ENCODE measurements around the gene SMC3.

DNA sequence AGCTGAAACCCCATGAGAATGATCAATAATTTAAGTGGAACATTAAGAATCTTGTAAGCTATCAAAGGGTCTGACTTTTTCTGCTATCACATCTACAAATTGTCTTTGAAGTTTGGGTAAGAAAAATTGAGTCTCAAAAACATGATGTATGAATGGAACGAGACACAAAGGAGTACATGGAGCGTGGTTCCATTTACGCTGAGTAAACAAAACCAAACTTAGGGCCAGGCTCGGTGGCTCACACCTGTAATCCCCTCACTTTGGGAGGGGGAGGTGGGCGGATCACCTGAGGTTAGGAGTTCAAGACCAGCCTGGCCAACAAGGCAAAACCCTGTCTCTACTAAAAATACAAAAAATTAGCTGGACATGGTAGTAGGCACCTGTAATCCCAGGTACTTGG lies 24.3 kb downstream of the SMC3 start:
- TF ChIP-seq, protein P1, sequence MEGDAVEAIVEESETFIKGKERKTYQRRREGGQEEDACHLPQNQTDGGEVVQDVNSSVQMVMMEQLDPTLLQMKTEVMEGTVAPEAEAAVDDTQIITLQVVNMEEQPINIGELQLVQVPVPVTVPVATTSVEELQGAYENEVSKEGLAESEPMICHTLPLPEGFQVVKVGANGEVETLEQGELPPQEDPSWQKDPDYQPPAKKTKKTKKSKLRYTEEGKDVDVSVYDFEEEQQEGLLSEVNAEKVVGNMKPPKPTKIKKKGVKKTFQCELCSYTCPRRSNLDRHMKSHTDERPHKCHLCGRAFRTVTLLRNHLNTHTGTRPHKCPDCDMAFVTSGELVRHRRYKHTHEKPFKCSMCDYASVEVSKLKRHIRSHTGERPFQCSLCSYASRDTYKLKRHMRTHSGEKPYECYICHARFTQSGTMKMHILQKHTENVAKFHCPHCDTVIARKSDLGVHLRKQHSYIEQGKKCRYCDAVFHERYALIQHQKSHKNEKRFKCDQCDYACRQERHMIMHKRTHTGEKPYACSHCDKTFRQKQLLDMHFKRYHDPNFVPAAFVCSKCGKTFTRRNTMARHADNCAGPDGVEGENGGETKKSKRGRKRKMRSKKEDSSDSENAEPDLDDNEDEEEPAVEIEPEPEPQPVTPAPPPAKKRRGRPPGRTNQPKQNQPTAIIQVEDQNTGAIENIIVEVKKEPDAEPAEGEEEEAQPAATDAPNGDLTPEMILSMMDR (IDR thresholded peaks at IDR 0.05): no peak
- no peak for TF ChIP-seq POLR2A (IDR thresholded peaks at IDR 0.05)

Data from right lobe of liver (tissue), 4 donors.